ENCODE data around the gene TRMT1.

The TRMT1 gene

DNA sequence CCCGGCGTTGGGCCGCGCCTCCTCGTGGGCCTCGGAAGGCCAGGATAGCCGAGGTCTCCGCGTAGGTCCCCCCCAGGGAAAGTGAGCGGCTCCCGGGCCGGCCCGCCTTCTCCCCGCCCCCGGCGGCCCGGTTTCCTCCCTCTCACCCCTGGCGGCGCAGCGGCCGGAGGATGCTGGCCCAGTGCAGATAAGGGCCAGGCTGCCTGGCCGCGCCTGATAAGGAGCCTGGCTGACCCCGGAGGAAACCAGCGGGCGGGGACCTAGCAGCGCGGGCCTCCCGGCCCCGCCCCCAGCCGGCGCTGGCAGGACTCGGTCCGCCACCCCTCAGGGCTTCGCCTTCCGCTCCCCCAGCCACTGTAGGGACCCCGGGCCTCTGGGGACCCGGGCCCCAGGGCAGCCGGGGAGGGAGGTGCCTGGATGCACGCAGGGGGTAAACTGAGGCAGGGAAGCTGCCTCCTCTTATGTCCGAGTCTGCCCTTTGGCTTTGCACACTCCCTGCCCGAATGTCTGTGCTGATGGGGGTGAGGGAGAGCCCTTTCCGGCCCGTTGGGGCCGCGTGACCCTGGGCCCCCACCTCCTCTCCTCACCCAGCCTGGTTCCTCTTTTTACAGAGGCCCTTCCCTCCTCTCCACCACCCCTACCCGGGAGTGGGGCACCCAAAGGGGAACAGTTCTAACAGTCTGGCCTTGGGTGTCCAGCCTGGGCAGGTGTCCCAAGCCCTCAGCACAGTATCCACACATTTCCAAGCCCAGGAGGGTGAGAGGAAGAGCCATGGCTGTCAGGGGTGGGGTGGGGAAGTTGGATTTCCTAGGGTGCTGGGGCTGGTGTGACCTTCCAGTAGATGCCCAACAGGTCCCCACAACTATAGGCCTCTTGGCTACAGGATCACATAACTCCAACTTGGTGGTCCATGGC, 13.6 kb downstream of the TRMT1 start, which contains the start of gene LYL1:
Gene LYL1, minus strand, starts transcription at position 193 of the 915 bp plus-strand sequence. CDS start 1,687 bp downstream, outside the sequence.
- Histone ChIP-seq H3K27ac (ENCODE audit: low read depth in 2 of 2, low read length in 2 of 2) (peak within 1 kb of the TSS; percentile 66 to 77), H3K27me3 (ENCODE audit: control insufficient read depth in 2 of 2, insufficient read depth in 2 of 2, low read length in 2 of 2) (no peaks in the 10 kb centered on the region), H3K4me1 (ENCODE audit: control insufficient read depth in 2 of 2, insufficient read depth in 2 of 2, low read length in 2 of 2) (peaks cover 18 to 27% of the 10 kb centered on the region in 2 donors), H3K9me3 (ENCODE audit: control insufficient read depth in 2 of 2, low read length in 2 of 2) (no peaks in the 10 kb centered on the region), H3K4me3 (ENCODE audit: low read length in 2 of 2) (peak within 1 kb of the TSS; percentile 50 to 69), H3K36me3 (ENCODE audit: control insufficient read depth in 2 of 2, insufficient read depth in 2 of 2, low read length in 2 of 2) (peaks cover 4 to 5% of the 10 kb centered on the region in 2 donors), H3K9ac (ENCODE audit: low read depth in 1 of 2, low read length in 2 of 2) (peak within 1 kb of the TSS; percentile 10 to 65)

DNA sequence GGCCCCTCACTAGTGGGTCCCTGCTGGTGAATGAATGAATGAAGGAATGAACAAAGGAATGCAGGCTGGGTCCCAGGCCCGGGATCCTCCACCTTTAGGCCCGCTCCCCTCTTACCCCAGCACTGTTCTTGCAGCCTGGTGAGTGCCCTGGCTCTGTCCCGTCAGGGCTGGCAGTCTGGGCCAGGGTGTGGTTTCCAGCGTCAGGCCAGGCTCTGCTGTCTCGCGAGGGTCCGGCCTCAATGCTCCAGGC, 14.2 kb downstream of the TRMT1 start:
- H3K27me3 ChIP-seq (ENCODE audit: control insufficient read depth in 2 of 2, insufficient read depth in 2 of 2, low read length in 2 of 2), result no peaks in the 10 kb centered on the region
- H3K4me1 ChIP-seq (ENCODE audit: control insufficient read depth in 2 of 2, insufficient read depth in 2 of 2, low read length in 2 of 2), result peaks cover 18 to 27% of the 10 kb centered on the region in 2 donors
- peaks cover under 1% of the 10 kb centered on the region in 2 donors for H3K36me3 ChIP-seq (ENCODE audit: control insufficient read depth in 2 of 2, insufficient read depth in 2 of 2, low read length in 2 of 2)

DNA sequence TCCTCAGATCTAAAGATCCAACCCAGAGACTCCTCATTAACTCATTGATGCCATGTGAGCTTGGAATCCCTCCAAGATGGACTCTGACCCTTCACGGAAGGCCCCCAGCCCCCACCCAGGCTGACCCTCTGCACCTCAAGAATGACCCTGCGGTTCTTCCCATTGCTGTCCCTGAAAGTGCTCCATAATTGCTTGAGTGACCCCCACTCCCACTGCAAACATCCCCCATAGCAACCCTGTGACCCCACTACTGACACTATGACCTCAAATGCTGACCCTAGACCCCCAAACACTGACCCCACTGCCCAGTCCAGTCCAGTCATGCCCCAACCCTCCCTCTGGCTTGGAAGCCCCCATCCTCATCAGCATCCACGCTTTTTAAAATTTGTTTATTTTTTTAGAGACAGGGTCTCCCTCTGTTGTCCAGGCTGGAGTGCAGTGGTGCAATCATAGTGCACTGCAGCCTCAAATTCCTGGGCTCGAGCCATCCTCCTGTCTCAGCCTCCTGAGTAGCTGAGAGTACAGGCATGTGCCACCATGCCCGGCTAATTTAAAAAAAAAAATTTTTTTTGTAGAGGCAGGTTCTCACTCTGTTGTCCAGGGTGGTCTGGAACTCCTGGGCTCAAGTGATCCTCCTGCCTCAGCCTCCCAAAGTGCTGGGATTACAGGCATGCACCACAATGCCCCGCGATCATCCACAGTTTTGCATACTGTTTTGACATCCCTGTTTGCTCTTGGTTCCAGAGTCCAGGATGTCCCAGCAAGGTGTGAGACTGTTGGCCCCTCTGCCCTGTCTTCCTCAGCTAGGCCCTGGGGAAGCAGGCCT, 14.7 kb downstream of the TRMT1 start:
- Histone ChIP-seq H3K9me3 (ENCODE audit: control insufficient read depth in 2 of 2, low read length in 2 of 2) (no peaks in the 10 kb centered on the region), H3K4me1 (ENCODE audit: control insufficient read depth in 2 of 2, insufficient read depth in 2 of 2, low read length in 2 of 2) (peaks cover 18 to 27% of the 10 kb centered on the region in 2 donors), H3K27ac (ENCODE audit: low read depth in 2 of 2, low read length in 2 of 2) (peak overlapping the region; percentile 66 to 77), H3K27me3 (ENCODE audit: control insufficient read depth in 2 of 2, insufficient read depth in 2 of 2, low read length in 2 of 2) (no peaks in the 10 kb centered on the region), H3K36me3 (ENCODE audit: control insufficient read depth in 2 of 2, insufficient read depth in 2 of 2, low read length in 2 of 2) (no peaks in the 10 kb centered on the region), H3K4me3 (ENCODE audit: low read length in 2 of 2) (peak overlapping the region; percentile 50 to 69), H3K9ac (ENCODE audit: low read depth in 1 of 2, low read length in 2 of 2) (peak overlapping the region; percentile 10 to 65)

More for the DNA sequence above, 14.2 kb downstream of the TRMT1 start:
- Histone ChIP-seq H3K4me3 (ENCODE audit: low read length in 2 of 2) (peak overlapping the region; percentile 50 to 69), H3K9me3 (ENCODE audit: control insufficient read depth in 2 of 2, low read length in 2 of 2) (no peaks in the 10 kb centered on the region), H3K9ac (ENCODE audit: low read depth in 1 of 2, low read length in 2 of 2) (peak overlapping the region; percentile 10 to 65), H3K27ac (ENCODE audit: low read depth in 2 of 2, low read length in 2 of 2) (peak overlapping the region; percentile 66 to 77)

DNA sequence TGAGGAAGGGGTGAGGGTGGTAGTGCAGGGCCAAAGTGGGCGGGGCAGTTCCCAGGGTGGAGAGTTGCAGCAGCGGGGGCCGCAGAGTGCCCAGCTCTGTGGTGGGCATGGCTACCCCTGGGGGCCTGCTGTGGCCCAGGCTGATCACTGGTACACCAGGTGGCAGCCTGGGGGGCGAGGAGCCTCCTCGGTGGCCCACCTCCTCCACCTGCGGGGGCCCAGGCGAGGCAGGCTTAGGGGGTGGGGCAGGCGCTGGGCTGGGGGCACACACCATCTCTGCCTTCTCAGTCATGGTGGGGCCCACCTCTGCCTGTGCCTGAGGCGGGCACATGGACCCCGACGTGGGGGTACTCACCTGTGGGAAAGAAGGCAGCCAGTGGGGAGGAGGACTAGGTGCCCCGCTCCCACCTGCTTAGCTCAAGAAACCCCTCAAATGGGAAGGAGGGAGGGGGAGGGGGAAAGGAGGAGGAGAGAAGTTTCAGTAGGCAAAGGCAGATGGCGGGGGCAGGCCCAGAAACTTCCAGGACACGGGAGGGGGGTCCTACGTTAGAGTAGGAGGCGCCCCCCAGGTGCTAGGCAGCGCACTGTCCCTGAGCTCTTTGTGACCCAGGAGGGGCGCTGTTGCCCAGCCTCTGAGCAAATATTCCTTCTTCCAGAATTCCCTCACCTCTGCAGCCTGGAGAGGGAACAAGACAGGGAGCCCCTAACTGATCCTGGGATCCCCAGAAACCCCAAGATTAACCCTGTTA, 15.5 kb downstream of the TRMT1 start:
- Histone ChIP-seq H3K4me3 (ENCODE audit: low read length in 2 of 2) (peak overlapping the region in 1 of 2 donors; percentile 69), H3K9me3 (ENCODE audit: control insufficient read depth in 2 of 2, low read length in 2 of 2) (no peaks in the 10 kb centered on the region), H3K9ac (ENCODE audit: low read depth in 1 of 2, low read length in 2 of 2) (no peak overlapping the region), H3K36me3 (ENCODE audit: control insufficient read depth in 2 of 2, insufficient read depth in 2 of 2, low read length in 2 of 2) (no peaks in the 10 kb centered on the region), H3K27me3 (ENCODE audit: control insufficient read depth in 2 of 2, insufficient read depth in 2 of 2, low read length in 2 of 2) (no peaks in the 10 kb centered on the region), H3K27ac (ENCODE audit: low read depth in 2 of 2, low read length in 2 of 2) (no peak overlapping the region), H3K4me1 (ENCODE audit: control insufficient read depth in 2 of 2, insufficient read depth in 2 of 2, low read length in 2 of 2) (peaks cover 18 to 27% of the 10 kb centered on the region in 2 donors)

DNA sequence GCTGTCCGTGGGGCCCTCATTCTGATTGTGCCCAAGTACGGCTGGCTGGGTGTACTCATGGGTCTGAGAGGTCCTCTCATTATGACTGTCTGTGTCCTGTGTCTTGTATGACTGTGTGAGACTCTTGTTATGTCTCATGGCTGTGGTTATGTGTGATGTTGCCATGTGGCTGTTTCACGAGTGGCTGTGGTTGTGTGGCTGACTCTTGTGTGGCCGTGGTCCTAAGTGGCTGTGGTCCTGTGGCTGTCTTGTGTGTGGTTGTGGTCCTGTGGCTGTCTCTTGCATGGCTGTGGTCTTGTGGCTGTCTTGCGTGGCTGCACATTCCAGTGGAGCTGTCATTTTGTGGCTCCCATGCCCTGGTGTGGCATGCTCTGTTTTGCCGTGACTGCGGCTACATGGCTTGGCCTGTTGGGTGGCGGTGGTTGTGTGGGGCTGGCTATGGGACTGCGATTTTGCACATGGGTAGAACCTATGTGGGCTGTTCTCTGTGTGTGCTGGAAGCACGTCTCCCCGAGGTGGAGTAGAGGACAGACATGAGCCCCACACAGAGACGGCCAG, 16.4 kb downstream of the TRMT1 start:
- Histone ChIP-seq H3K27ac (ENCODE audit: low read depth in 2 of 2, low read length in 2 of 2) (peak overlapping the region; percentile 73 to 91), H3K36me3 (ENCODE audit: control insufficient read depth in 2 of 2, insufficient read depth in 2 of 2, low read length in 2 of 2) (no peaks in the 10 kb centered on the region), H3K27me3 (ENCODE audit: control insufficient read depth in 2 of 2, insufficient read depth in 2 of 2, low read length in 2 of 2) (no peaks in the 10 kb centered on the region), H3K9me3 (ENCODE audit: control insufficient read depth in 2 of 2, low read length in 2 of 2) (no peaks in the 10 kb centered on the region), H3K4me3 (ENCODE audit: low read length in 2 of 2) (peak overlapping the region; percentile 57 to 63), H3K9ac (ENCODE audit: low read depth in 1 of 2, low read length in 2 of 2) (peak overlapping the region; percentile 67 to 70), H3K4me1 (ENCODE audit: control insufficient read depth in 2 of 2, insufficient read depth in 2 of 2, low read length in 2 of 2) (peaks cover 21 to 27% of the 10 kb centered on the region in 2 donors)

DNA sequence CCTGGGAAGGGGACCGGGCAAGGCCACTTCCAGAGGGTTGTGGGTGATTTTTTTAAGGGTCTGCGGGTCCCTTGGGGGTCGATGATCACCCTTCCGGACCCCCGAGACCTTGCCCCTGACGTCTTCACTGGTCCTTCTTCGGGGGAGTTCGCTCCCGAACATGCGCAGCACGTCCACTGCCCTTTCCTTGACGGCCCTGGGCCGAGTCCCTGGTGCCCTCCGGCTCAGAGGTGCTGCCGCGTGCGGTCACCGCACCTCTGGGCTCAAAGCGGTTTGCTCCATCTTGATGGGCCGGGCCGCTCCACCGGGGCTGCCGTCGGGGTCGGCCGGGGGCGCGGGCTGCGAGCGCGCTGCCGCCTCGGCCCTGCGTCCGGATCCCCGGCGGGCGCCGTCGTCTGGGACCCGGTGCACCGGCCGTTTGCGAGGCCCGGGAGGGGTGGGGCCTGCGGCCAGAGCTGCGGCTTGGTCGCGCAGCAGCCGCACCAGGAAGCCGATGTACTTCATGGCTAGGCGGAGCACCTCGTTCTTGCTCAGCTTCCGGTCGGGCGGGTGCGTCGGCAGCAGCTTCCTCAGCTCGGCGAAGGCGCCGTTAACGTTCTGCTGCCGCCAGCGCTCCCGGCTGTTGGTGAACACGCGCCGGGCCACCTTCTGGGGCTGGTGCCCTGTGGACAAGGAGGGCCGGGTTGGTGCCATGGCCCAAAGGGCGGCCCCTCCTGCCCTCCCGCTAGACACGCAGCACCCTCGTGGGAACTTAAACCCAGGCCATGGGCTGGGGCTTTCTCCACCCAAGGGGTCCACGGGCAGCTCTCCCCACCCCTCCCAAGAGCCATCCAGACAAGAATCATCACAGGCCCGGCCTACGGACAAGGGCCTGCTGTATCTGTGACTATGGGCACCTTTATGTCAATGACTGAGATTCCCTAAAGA, 17.2 kb downstream of the TRMT1 start:
- peak overlapping the region; percentile 67 to 70 for H3K9ac ChIP-seq (ENCODE audit: low read depth in 1 of 2, low read length in 2 of 2)
- H3K27me3 ChIP-seq (ENCODE audit: control insufficient read depth in 2 of 2, insufficient read depth in 2 of 2, low read length in 2 of 2), result no peaks in the 10 kb centered on the region

DNA sequence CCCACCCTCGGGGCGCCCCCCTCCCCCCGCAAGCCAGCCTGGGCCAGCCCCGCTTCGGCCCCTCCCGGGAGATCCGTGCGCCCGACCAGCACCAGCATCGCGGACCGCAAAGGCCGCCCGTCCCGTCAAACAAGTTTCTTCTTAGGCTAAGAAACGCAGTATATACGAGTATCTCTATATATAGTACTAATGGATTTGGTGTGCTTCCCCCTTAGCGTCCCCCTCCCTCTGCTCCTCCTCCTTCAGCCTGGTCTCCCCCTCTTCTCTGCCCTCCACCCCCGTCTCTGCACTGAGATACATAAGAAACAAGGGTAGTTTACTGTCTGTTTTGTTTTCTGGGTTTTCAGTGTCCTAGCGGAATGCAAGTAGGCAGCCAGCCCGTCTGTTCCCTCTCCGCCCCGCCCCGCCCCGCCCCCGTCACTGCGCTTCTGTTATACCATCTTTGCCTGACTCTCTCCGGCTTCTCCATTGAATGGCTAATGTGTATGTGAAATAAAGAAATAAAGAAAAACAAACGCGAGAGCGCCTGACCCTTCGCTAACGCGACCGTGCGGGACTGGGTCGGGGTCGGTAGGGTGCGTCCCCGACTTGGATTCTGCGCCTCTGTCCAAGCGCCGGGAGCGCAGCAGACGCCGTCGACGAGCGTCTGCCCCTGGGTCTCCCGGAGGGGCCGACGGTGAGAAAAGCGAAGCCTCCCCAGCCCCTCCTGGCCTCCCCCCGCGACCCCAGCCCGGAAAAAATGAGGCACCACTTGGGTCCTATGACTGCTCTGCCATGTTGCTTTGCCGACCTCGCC, 18.1 kb downstream of the TRMT1 start:
- Histone ChIP-seq H3K27me3 (ENCODE audit: control insufficient read depth in 2 of 2, insufficient read depth in 2 of 2, low read length in 2 of 2) (no peaks in the 10 kb centered on the region), H3K36me3 (ENCODE audit: control insufficient read depth in 2 of 2, insufficient read depth in 2 of 2, low read length in 2 of 2) (no peaks in the 10 kb centered on the region), H3K9me3 (ENCODE audit: control insufficient read depth in 2 of 2, low read length in 2 of 2) (no peaks in the 10 kb centered on the region), H3K27ac (ENCODE audit: low read depth in 2 of 2, low read length in 2 of 2) (peak overlapping the region; percentile 75 to 91), H3K4me1 (ENCODE audit: control insufficient read depth in 2 of 2, insufficient read depth in 2 of 2, low read length in 2 of 2) (peaks cover 20 to 28% of the 10 kb centered on the region in 2 donors), H3K4me3 (ENCODE audit: low read length in 2 of 2) (peak overlapping the region; percentile 57 to 63), H3K9ac (ENCODE audit: low read depth in 1 of 2, low read length in 2 of 2) (peak overlapping the region; percentile 18 to 67)

More for the DNA sequence above, 17.2 kb downstream of the TRMT1 start:
- Histone ChIP-seq H3K4me3 (ENCODE audit: low read length in 2 of 2) (peak overlapping the region; percentile 57 to 63), H3K4me1 (ENCODE audit: control insufficient read depth in 2 of 2, insufficient read depth in 2 of 2, low read length in 2 of 2) (peaks cover 21 to 27% of the 10 kb centered on the region in 2 donors), H3K27ac (ENCODE audit: low read depth in 2 of 2, low read length in 2 of 2) (peak overlapping the region; percentile 75 to 91), H3K36me3 (ENCODE audit: control insufficient read depth in 2 of 2, insufficient read depth in 2 of 2, low read length in 2 of 2) (no peaks in the 10 kb centered on the region), H3K9me3 (ENCODE audit: control insufficient read depth in 2 of 2, low read length in 2 of 2) (no peaks in the 10 kb centered on the region)

DNA sequence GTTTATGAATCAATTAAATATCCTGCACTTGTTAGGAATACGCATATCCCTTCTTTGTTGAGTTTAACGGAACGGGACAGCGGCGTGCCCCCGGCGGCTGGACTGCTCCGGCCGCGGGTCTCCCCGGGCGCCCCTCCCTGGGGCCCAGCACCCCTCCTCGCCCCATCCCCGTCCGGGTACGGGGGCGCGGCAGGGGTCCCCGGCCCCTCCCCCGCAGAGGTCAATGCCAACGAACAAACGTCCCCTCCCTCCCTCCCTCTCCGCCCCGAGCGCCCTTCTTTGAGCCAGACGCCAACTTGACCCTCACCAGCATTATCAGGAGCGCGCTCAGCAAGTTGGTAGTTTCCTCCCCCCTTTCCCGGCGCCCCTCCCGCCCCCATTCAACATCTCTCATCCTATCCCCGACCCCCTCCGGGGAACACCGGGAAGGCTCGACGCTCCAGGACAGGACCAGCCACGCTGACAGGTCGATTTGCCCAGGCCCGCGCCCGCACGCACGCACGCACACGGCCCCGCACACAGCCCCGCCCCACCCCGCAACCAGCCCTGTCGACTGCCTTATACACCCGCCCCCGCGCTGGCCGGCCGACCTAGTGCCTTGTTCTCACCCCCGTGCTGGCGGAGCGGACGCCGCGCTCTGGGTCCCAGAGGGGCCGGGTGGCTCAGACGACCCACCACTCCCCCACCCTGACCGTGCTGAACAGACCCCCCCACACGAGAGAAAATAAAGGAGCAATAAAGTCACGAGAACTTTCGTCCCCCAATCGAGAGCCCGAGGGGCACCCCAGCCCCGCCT, 18.9 kb downstream of the TRMT1 start:
- Histone ChIP-seq H3K4me1 (ENCODE audit: control insufficient read depth in 2 of 2, insufficient read depth in 2 of 2, low read length in 2 of 2) (peaks cover 14 to 23% of the 10 kb centered on the region in 2 donors), H3K27ac (ENCODE audit: low read depth in 2 of 2, low read length in 2 of 2) (peak overlapping the region; percentile 56 to 64), H3K9me3 (ENCODE audit: control insufficient read depth in 2 of 2, low read length in 2 of 2) (no peaks in the 10 kb centered on the region), H3K27me3 (ENCODE audit: control insufficient read depth in 2 of 2, insufficient read depth in 2 of 2, low read length in 2 of 2) (no peaks in the 10 kb centered on the region), H3K4me3 (ENCODE audit: low read length in 2 of 2) (no peak overlapping the region), H3K36me3 (ENCODE audit: control insufficient read depth in 2 of 2, insufficient read depth in 2 of 2, low read length in 2 of 2) (no peaks in the 10 kb centered on the region), H3K9ac (ENCODE audit: low read depth in 1 of 2, low read length in 2 of 2) (no peak overlapping the region)

Data from mucosa of rectum (tissue), 2 donors.